Stimulated activated CD8-positive, alpha-beta memory T cell treated with anti-CD3 and anti-CD28 coated beads, Interleukin-7, amount 100 ng/mL, for 1 hour (primary cell): ENCODE measurements around the gene CGB1.
"Not testable (repeated sequence)": the region's sequence is repeated elsewhere in the genome, so short reads cannot be mapped to it uniquely, and the experiment has no call there.

Experiments
- DNase-seq, 2 donors: peaks; one replicate each; pipeline ENCODE4 v3.0.0-alpha.2; 2020; ENCODE audit warnings: low read depth in 2 of 2

The CGB1 gene

GRCh38 chr19:49058562-49058961 lies 21.9 kb upstream of the CGB1 start:
- no peak for DNase-seq

- no peak for DNase-seq
Measured at GRCh38 chr19:49057636-49058234, 21.0 kb upstream of the CGB1 start, which contains the start of gene CGB7. Gene CGB7, minus strand, starts transcription at chr19:49057749. Its CDS starts 2,374 bp downstream, at chr19:49055375.

GRCh38 chr19:49056902-49057596 lies 20.4 kb upstream of the CGB1 start:
- DNase-seq: not testable (repeated sequence)

DNA sequence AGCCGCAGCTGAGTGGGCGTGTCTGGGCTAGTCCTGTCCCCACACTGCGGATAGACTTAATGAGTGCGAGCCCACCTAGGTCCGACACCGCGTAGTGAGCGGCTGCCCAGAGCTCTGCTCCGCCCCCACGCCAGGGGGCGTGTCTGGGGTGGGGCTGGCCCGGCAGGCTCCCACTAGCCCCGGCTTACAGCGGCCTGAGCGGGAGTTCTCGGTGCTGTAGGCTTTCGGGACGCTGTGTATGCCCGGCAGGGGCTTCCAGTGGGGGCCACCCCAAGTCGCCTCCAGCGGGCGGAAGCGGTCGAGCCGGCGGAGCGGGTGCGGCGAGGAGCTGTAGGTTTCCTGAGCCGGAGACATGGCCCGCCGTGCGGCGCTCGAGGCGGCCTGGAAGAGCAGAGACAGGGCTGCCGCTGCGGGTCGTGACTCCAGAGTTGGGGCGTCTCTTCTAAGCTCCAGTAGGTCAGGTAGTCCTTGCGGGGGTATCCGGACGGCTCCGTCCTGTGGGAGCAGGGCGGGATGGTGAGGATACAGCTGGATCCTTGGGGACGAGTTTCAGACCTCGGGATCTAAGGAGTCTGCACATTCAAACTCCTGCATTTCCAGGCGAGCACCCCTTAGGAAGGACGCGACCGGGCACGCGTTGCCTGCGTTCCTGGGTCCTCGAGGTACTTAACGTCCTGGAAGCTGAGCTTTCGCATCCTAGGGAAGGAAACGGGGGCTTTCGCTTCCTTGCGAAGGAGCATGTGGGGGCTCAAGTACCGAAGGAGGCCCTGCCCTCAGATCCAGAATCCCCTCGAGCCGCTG lies 19.6 kb upstream of the CGB1 start:
- DNase-seq: peak in 1 of 2 donors; percentile 37

GRCh38 chr19:49050376-49051033 lies 13.8 kb upstream of the CGB1 start:
- DNase-seq: not testable (repeated sequence)

DNA sequence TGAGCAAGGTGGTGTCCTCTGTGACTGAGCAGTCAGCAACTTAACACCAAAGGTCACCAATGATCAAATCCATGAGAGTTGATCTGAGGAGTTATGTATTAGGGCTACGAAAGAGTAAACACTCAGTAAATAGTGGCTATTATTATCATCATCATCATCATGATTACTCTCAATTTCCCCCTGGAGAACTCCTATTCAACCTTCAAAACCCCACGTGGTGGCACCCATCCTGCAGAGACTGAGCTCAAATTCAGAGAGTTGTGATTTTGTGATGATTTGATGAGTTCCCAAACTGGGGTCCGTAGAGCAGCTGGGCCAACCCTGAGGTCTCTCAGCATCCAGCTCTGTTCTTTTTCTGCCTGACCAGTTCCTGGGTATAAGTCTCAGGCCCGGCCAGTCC lies 13.1 kb upstream of the CGB1 start:
- DNase-seq: not testable (repeated sequence)

DNA sequence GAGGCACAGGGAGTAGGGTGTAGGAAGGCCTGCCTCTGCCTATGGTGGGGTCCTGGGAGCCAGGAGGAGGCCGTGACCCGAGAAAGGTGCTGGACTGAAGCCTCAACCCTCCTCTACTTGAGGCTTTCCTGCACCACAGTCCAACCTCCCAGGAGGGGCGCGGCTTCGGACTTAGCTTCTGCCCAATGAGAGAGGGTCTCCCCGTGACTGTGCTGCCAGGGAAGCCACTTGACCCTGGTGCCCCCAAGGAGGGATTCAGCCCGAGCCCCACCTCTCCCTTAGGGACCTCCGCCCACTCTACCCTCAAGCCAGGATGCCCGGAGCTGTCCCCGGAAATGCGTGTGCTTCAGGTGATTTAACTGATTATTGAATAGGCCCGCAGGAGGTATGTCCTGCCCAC lies 12.3 kb upstream of the CGB1 start, which contains the start of gene CGB8:
TSS of gene CGB8 (minus strand) at position 101 of the 400 bp plus-strand sequence. CDS start 372 bp downstream, outside the sequence.
- not testable (repeated sequence) for DNase-seq

GRCh38 chr19:49043548-49043947 lies 6.9 kb upstream of the CGB1 start, which contains the start of gene CGB5:
Gene CGB5, plus strand, starts transcription at chr19:49043848. Its CDS starts 362 bp downstream, at chr19:49044210.
- DNase-seq: not testable (repeated sequence)

DNA sequence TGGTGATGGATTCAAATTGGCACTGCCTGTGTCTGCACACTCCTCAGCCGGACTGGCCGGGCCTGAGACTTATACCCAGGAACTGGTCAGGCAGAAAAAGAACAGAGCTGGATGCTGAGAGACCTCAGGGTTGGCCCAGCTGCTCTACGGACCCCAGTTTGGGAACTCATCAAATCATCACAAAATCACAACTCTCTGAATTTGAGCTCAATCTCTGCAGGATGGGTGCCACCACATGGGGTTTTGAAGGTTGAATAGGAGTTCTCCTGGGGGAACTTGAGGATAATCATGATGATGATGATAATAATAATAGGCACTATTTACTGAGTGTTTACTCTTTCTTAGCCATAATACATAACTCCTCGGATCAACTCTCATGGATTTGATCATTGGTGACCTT lies 6.0 kb upstream of the CGB1 start:
- DNase-seq: not testable (repeated sequence)

DNA sequence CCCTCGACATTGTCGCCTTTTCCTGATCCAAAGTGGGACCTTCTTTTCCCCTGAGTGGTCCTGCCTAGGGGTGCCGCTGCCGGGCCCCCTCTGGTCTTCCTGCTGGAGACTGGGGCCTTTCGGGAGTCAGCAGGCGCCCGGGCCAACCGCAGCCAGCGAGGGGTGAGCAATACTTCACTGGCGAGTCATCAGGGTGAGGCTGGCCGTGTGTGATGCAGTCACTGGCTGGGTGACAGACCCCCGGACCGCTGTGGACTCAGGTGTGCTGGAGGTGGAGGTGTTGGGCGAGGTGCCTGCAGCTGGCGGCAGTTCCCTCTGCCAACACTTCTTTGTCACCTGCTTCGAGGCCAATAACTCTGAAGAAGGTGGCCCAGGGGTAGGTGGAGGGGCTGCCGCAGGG lies 5.5 kb upstream of the CGB1 start:
- DNase-seq: no peak

- not testable (repeated sequence) for DNase-seq
Measured at GRCh38 chr19:49039736-49040135, 3.0 kb upstream of the CGB1 start.

DNA sequence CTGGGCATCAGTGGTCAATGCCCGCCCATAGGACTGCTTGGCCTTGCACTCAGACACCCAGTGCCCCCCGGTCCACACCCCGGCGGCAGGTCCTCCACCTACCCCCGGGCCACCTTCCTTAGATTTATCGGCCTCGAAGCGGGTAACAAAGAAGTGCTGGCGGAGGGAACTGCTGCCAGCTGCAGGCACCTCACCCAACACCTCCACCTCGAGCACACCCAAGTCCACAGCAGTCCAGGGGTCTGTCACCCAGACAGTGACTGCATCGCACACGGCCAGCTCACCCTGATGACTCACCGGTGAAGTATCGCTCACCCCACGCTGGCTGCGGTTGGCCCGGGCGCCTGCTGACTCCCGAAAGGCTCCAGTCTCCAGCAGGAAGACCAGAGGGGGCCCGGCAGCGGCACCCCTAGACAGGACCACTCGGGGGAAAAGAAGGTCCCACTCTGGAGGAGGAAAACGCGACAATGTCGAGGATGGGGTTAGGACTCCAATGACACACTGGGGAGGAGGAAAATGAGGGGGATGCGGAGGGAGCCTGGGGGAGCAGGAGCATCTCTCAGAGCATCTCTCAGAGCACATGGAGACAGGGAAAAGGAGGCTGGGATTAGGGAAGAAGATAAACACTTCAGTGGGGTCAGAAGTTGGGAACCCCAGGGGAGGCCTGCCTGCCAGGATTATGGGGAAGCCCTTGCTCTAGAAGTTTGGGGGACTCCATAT lies 2.0 kb upstream of the CGB1 start:
- DNase-seq: not testable (repeated sequence)

DNA sequence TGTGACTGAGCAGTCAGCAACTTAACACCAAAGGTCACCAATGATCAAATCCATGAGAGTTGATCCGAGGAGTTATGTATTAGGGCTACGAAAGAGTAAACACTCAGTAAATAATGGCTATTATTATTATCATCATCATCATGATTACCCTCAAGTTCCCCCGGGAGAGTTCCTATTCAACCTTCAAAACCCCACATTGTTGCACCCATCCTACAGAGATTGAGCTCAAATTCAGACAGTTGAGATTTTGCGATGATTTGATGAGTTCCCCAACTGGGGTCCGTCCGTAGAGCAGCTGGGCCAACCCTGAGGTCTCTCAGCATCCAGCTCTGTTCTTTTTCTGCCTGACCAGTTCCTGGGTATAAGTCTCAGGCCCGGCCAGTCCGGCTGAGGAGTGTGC lies 1.4 kb upstream of the CGB1 start:
- not testable (repeated sequence) for DNase-seq

- peak in 1 of 2 donors; percentile 25 for DNase-seq
Measured at GRCh38 chr19:49031642-49032301, 4.9 kb downstream of the CGB1 start, which contains the start of gene CGB2. Gene CGB2, plus strand, starts transcription at chr19:49031890. Its CDS starts 206 bp downstream, at chr19:49032096.

- not testable (repeated sequence) for DNase-seq
Measured at GRCh38 chr19:49030323-49030722, 6.4 kb downstream of the CGB1 start.

DNA sequence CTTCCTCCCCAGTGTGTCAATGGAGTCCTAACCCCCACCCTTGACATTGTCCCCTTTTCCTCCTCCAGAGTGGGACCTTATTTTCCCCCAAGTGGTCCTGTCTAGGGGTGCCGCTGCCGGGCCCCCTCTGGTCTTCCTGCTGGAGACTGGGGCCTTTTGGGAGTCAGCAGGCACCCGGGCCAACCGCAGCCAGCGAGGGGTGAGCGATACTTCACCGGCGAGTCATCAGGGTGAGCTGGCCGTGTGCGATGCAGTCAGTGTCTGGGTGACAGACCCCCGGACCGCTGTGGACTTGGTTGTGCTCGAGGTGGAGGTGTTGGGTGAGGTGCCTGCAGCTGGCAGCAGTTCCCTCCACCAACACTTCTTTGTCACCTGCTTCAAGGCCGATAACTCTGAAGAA lies 6.9 kb downstream of the CGB1 start:
- not testable (repeated sequence) for DNase-seq

- DNase-seq: not testable (repeated sequence)
Measured at GRCh38 chr19:49028686-49029085, 8.0 kb downstream of the CGB1 start.

DNA sequence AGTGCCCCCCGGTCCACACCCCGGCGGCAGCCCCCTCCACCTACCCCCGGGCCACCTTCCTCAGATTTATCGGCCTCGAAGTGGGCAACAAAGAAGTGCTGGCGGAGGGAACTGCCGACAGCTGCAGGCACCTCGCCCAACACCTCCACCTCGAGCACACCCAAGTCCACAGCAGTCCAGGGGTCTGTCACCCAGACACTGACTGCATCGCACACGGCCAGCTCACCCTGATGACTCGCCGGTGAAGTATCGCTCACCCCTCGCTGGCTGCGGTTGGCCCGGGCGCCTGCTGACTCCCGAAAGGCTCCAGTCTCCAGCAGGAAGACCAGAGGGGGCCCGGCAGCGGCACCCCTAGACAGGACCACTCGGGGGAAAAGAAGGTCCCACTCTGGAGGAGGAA lies 11.1 kb downstream of the CGB1 start:
- DNase-seq: not testable (repeated sequence)

GRCh38 chr19:49025088-49025487 lies 11.6 kb downstream of the CGB1 start:
- not testable (repeated sequence) for DNase-seq

- DNase-seq: not testable (repeated sequence)
Measured at GRCh38 chr19:49024233-49024632, 12.5 kb downstream of the CGB1 start, which contains the start of gene CGB3. Gene CGB3, minus strand, starts transcription at chr19:49024333. Its CDS starts 362 bp downstream, at chr19:49023971.
